Adrenal gland (tissue), 12 donors: ENCODE results near the gene GPC6. TPM values are rescaled to one million over a fixed set of nuclear protein-coding genes. Genes with fewer than 3 reads are reported as not detected.

ENCODE experiments used
- DNase-seq, 7 donors: peaks; one replicate each; pipeline ENCODE4 v3.0.0-alpha.2; 2019 to 2020
- H3K27ac ChIP-seq, 5 donors: fragments of 200-600 bp; sonication (generic) in 4 of 5; 1 replicate in 3 of 5; 2 replicates in 2 of 5; pipeline versions ENCODE4 v1.5.1 to v1.8.0; 2016 to 2020; ENCODE audit warnings: mild to moderate bottlenecking in 1 of 5
- H3K27me3 ChIP-seq: fragments of 200-600 bp; 2 replicates; pipeline ENCODE4 v1.8.0; 2021
- H3K36me3 ChIP-seq, 2 donors: fragments of 200-600 bp; replicated peaks in 1 of 2; 1 replicate in 1 of 2; 2 replicates in 1 of 2; pipeline versions ENCODE4 v1.5.1 to v1.8.0; 2018 to 2022
- H3K4me1 ChIP-seq, 2 donors: fragments of 200-600 bp; replicated peaks in 1 of 2; 1 replicate in 1 of 2; 2 replicates in 1 of 2; pipeline versions ENCODE4 v1.5.1 to v1.8.0; 2018 to 2021
- H3K4me3 ChIP-seq, 4 donors: fragments of 200-600 bp; sonication (generic) in 3 of 4; one replicate each; pipeline ENCODE4 v1.5.1; 2016 to 2018
- H3K9me3 ChIP-seq, 3 donors: fragments of 200-600 bp; sonication (generic) in 1 of 3; replicated peaks in 1 of 3; 1 replicate in 2 of 3; 2 replicates in 1 of 3; pipeline versions ENCODE4 v1.5.1 to v1.8.0; 2016 to 2021
- CTCF ChIP-seq, 6 experiments: fragments of 450-650 bp in 4 of 6; fragments of 200-600 bp in 2 of 6; sonication (generic) in 1 of 6; IDR thresholded peaks; 1 replicate in 5 of 6; 2 replicates in 1 of 6; pipeline versions ENCODE4 v1.5.1 to v1.8.0; 2016 to 2021; ENCODE audit warnings: antibody characterized with exemption in 6 of 6, mild to moderate bottlenecking in 2 of 6, moderate library complexity in 1 of 6
- POLR2A ChIP-seq, 2 donors: fragments of 450-650 bp; IDR thresholded peaks; one replicate each; pipeline ENCODE4 v1.6.1; 2017; ENCODE audit warnings: antibody characterized with exemption in 2 of 2, mild to moderate bottlenecking in 2 of 2, moderate library complexity in 1 of 2
- WGBS, 4 donors: extraction: QIAGEN DNeasy Blood & Tissue Kit in 2 of 4; methylation state at CpG; one replicate each; pipeline versions ENCODE4 v1.1.5 to v1.1.7; 2013 to 2017; 5-methylcytosine and 5-hydroxymethylcytosine counted together
- intact Hi-C, 2 donors: fragments of 100-400 bp; cut with DNase I; formaldehyde crosslinking; loops; one replicate each; pipeline versions ENCODE4 v1.14.1 to v1.15.0; 2022 to 2023
- polyA plus RNA-seq, 3 donors: library from polyadenylated mRNA; stranded (reverse); fragments of 200-250 nt in 2 of 3; fragments of 350-450 nt in 1 of 3; fragmentation: Illumina TruSeq in 1 of 3; extraction: RNeasy Lipid Tissue Mini Kit (QIAGEN cat#74804) in 1 of 3; gene quantifications; one replicate each; pipeline ENCODE4 v1.2.3, GENCODE V29; 2013 to 2014
- total RNA-seq, 9 donors: library from RNA; depleted of rRNA in 4 of 9; stranded (reverse); fragments of >200 nt in 4 of 9; fragments of 120-200 nt in 1 of 9; fragmentation: NEBNext Ultra II Directional in 1 of 9; extraction: Animal tissue kit (Norgen Biotek cat#: 25700) in 1 of 9; gene quantifications; one replicate each; pipeline versions ENCODE4 v1.1.0 to v1.2.4, GENCODE V29; 2013 to 2023
- donor health status: healthy with polysubstance abuse.
- donor health status: Bipolar disorder and iron deficiency.
- donor health status: DM: yes; HTN: yes; CAD: no.
- donor health status: DM: no; HTN: no; CAD: no.
- donor health status: DM: no; HTN: no; CAD: no.
- donor health status: DM: yes; HTN: yes; CAD: no.

The GPC6 gene
- total and polyA plus RNA-seq, 12 donors: 0.37 to 62.3 (median 2.5) TPM

- Histone ChIP-seq H3K9me3 (no peaks in the 10 kb centered on the region), H3K27ac (no peak overlapping the region), H3K4me3 (no peak overlapping the region), H3K27me3 (no peaks in the 10 kb centered on the region), H3K36me3 (no peaks in the 10 kb centered on the region), H3K4me1 (no peaks in the 10 kb centered on the region)
- intact Hi-C loops: no loop called here
- no peak for TF ChIP-seq CTCF (IDR thresholded peaks at IDR 0.05)
- TF ChIP-seq POLR2A (IDR thresholded peaks at IDR 0.05): no peak
- WGBS, 4 donors: 75 to 82% (median 79%) methylated on average over 4 of the region's 4 CpGs
- no peak for DNase-seq
Observed at GRCh38 chr13:93289053-93289452, 62.4 kb downstream of the GPC6 start.

GRCh38 chr13:93289842-93290241, 63.2 kb downstream of the GPC6 start:
- TF ChIP-seq CTCF (IDR thresholded peaks at IDR 0.05) (no peak), POLR2A (IDR thresholded peaks at IDR 0.05) (no peak)
- WGBS, 4 donors: 70 to 95% (median 78%) methylated on average over 1 of the region's 1 CpG
- DNase-seq: no peak
- no peak overlapping the region for H3K4me3 ChIP-seq
- H3K27ac ChIP-seq: no peak overlapping the region
- H3K9me3 ChIP-seq: no peaks in the 10 kb centered on the region
- intact Hi-C loops: no loop called here
- H3K4me1 ChIP-seq: no peaks in the 10 kb centered on the region
- H3K36me3 ChIP-seq: no peaks in the 10 kb centered on the region
- no peaks in the 10 kb centered on the region for H3K27me3 ChIP-seq

- TF ChIP-seq CTCF (IDR thresholded peaks at IDR 0.05) (no peak), POLR2A (IDR thresholded peaks at IDR 0.05) (no peak)
- H3K36me3 ChIP-seq: no peaks in the 10 kb centered on the region
- no peaks in the 10 kb centered on the region for H3K27me3 ChIP-seq
- no peak for DNase-seq
- no peak overlapping the region for H3K27ac ChIP-seq
- no peaks in the 10 kb centered on the region for H3K9me3 ChIP-seq
- no peak overlapping the region for H3K4me3 ChIP-seq
- intact Hi-C loops: no loop called here
- no peaks in the 10 kb centered on the region for H3K4me1 ChIP-seq
Observed at GRCh38 chr13:93290503-93290902, 63.9 kb downstream of the GPC6 start.

GRCh38 chr13:93292366-93292765, 65.8 kb downstream of the GPC6 start:
- no peaks in the 10 kb centered on the region for H3K27me3 ChIP-seq
- no peaks in the 10 kb centered on the region for H3K4me1 ChIP-seq
- H3K27ac ChIP-seq: no peak overlapping the region
- WGBS, 4 donors: 39 to 88% (median 82%) methylated on average over 1 of the region's 1 CpG
- TF ChIP-seq CTCF (IDR thresholded peaks at IDR 0.05): no peak
- DNase-seq: no peak
- no peaks in the 10 kb centered on the region for H3K9me3 ChIP-seq
- intact Hi-C loops: no loop called here
- H3K36me3 ChIP-seq: no peaks in the 10 kb centered on the region
- H3K4me3 ChIP-seq: no peak overlapping the region
